ENCODE data around the gene PRDM15. TPM values are rescaled to one million over a fixed set of nuclear protein-coding genes. Genes with fewer than 3 reads are reported as not detected.

Gene PRDM15
- total RNA-seq, 1 donor from 2014 or later: 20.5 TPM

DNA sequence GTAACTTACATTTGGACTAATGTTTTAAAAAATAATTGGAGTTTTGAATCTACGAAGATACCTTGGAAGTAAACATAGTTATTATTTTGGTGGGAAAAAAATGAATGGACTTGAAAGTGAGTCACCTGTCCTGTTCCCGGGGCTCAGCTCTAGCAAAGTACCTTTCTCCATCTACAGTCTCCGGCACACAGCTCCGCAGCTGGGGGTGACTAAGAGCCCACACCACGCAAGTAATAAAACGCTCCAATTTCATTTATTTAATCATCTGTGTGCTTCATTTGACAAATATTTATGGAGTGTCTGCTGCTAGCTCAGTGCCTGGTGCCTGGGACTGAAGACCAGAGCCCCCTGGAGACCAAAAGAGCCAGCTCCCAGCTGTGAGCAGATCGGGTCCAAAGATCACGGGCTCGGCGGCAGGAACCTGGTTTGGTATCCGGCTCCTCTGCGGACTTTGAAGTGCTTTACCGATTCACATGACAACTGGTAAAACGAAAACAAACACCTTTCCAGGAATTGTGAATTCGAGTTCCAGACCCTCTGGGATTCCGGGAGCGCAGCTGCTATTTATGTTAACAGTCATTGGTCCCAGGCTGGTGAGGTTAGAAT is 110.6 kb downstream of the PRDM15 start:
- Histone ChIP-seq H3K4me1 (peaks cover 0 to 11% of the 10 kb centered on the region in 2 donors), H3K36me3 (no peaks in the 10 kb centered on the region), H3K27ac (peak overlapping the region; percentile 74 to 83), H3K4me3 (peak overlapping the region; percentile 58 to 60), H3K27me3 (no peaks in the 10 kb centered on the region), H3K9me3 (no peaks in the 10 kb centered on the region)
- peak in 1 of 2 donors; percentile 74 for DNase-seq (ENCODE audit: low spot score in 2 of 2)
- intact Hi-C loops (cut with DNase I): loop anchor here (2.0 to 10.0 kb wide), 4 partner anchors 42 to 1956 kb away; partner anchors contain the start of gene BACE2
- TF ChIP-seq, protein P1, sequence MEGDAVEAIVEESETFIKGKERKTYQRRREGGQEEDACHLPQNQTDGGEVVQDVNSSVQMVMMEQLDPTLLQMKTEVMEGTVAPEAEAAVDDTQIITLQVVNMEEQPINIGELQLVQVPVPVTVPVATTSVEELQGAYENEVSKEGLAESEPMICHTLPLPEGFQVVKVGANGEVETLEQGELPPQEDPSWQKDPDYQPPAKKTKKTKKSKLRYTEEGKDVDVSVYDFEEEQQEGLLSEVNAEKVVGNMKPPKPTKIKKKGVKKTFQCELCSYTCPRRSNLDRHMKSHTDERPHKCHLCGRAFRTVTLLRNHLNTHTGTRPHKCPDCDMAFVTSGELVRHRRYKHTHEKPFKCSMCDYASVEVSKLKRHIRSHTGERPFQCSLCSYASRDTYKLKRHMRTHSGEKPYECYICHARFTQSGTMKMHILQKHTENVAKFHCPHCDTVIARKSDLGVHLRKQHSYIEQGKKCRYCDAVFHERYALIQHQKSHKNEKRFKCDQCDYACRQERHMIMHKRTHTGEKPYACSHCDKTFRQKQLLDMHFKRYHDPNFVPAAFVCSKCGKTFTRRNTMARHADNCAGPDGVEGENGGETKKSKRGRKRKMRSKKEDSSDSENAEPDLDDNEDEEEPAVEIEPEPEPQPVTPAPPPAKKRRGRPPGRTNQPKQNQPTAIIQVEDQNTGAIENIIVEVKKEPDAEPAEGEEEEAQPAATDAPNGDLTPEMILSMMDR (IDR thresholded peaks at IDR 0.05): peak in 2 of 3 experiments; percentile 15 to 28

DNA sequence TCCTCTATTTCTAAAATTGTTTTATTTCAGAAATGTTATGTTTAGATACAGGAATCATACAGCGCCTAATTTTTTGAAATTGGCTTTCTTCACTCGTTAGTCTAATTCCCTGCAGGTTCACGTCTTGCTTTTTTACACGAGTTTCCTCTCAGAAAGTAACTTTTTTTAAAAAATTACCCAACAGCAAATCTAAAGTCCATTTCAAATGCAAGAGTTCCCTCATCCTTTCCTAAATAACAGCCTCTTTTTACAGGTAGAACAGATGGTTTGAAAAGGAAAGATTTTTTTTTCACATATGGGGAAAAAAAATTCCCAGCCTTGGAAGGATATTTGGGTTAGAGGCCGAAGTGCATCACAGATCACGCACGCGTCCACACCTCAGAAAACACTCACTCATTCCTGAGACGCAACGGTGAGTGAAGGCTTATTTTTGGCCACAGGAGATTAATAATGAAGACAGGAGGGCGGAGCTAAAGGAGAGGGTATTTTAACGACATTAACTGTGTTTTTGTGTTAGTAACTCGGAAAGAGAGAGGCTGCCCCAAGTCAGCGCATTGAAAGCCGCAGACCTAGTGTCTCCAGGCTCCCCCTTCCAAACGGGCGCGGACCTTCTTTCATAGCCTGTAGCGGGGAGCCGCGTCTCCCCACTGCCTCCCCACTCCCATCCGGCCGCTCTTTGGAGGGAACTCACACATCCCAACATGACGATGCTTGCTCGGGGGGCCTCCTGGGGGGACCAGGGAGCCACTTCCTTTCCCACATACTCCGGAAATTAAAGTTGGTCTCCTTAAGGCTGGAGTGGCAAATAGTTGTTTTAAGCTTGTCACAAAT is 111.3 kb downstream of the PRDM15 start:
- H3K27ac ChIP-seq: peak overlapping the region; percentile 74 to 83
- H3K4me1 ChIP-seq: peaks cover 0 to 11% of the 10 kb centered on the region in 2 donors
- no peaks in the 10 kb centered on the region for H3K9me3 ChIP-seq
- H3K36me3 ChIP-seq: no peaks in the 10 kb centered on the region
- intact Hi-C loops (cut with DNase I): loop anchor here (1.0 to 10.0 kb wide), 6 partner anchors 41 to 1957 kb away; partner anchors contain the start of gene BACE2
- peak overlapping the region; percentile 58 to 60 for H3K4me3 ChIP-seq
- peak in 1 of 2 donors; percentile 70 for DNase-seq (ENCODE audit: low spot score in 2 of 2)
- TF ChIP-seq, protein P1 (IDR thresholded peaks at IDR 0.05): no peak
- no peaks in the 10 kb centered on the region for H3K27me3 ChIP-seq

DNA sequence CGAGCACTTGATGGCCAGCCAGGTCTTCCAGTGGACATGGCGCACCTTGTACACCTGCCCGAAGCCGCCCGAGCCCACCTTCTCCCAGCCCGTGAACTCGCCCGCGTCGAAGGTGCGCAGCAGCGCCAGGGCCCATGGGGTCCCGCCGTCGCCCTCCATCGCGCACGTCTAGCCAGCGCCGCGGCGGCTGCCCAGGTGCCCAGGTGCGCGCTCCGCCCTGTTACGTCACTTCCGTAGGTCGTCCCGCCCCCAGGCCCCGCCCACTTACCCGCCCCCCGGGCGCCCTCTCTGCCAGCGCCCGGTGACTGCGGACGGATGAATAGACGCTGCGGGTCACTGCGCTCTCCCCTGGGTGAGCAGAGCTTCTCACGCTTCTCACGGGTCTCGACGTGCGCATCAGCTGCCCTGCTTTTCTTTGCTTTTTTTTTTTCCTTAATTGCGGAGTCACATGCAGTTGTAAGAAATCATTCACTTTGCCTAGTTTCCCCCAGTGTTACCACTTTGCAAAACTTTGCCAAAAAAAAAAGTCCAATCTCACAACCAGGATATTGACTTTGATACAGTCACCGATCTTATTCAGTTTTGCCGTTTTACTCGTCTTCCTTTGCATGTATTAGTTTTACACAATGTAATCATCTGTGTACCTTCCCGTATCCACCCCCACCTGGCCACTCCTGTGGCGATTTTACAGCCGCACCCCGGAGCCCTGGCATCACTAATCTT is 112.1 kb downstream of the PRDM15 start, which contains the start of gene RIPK4:
TSS of gene RIPK4 (minus strand) at position 170 of the 723 bp plus-strand sequence. CDS start at position 159, 11 bp downstream.
- Histone ChIP-seq H3K9me3 (no peaks in the 10 kb centered on the region), H3K4me1 (peaks cover 2 to 16% of the 10 kb centered on the region in 2 donors), H3K36me3 (no peaks in the 10 kb centered on the region), H3K4me3 (peak within 1 kb of the TSS; percentile 58 to 60), H3K27ac (peak within 1 kb of the TSS; percentile 74 to 83), H3K27me3 (no peaks in the 10 kb centered on the region)
- TF ChIP-seq, protein P1 (IDR thresholded peaks at IDR 0.05): no peak
- intact Hi-C loops (cut with DNase I): loop anchor here (1.0 to 10.0 kb wide), 5 partner anchors 104 to 1958 kb away; partner anchors contain the start of gene BACE2
- DNase-seq (ENCODE audit: low spot score in 2 of 2): peak in 1 of 2 donors; percentile 79

DNA sequence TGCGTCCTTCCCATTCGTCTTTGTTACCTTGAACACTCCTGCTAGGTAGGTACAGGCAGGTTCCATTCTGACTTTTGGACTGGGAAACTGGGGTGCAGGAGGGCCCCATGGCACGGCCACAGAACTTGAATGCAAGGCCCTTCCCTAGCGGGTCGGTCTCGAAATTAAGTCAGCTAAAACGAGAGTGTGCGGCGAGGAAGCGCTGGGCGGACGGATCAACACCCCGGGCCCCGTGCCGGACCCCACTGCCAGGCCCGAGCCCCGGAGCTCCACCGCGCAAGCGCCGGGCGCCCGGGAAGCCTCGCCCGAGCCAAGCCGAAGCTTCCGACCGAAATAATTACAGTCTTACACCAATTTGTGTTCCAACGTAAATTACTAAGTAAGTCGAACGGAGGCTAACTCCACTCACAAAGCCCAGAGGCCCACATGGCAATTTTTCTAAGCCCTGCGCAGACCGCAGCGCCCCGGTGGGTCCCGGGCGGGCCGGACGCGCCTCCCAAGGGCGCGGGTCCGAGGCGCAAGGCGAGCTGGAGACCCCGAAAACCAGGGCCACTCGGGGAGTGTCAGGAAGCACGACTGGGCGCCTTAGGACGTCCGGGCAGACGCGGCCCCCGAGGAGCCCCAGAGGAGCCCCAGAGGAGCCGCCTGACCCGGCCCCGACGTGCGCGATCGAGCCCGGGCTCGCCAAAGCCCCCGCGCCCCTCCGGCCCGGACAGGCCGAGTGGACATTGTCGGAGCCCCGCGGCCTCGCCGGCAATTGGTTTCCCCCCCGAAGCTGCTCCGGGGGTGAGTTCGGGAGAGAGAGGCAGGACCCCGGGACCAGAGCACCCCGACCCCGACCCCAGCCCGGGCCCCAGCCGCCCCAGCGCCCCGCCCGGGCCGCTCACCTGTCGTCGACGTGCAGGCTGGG is 112.9 kb downstream of the PRDM15 start:
- Histone ChIP-seq H3K4me3 (peak overlapping the region; percentile 58 to 60), H3K36me3 (no peaks in the 10 kb centered on the region), H3K4me1 (peaks cover 5 to 19% of the 10 kb centered on the region in 2 donors), H3K9me3 (no peaks in the 10 kb centered on the region), H3K27me3 (no peaks in the 10 kb centered on the region), H3K27ac (peak overlapping the region; percentile 65 to 68)
- TF ChIP-seq, protein P1 (IDR thresholded peaks at IDR 0.05): no peak
- DNase-seq (ENCODE audit: low spot score in 2 of 2): peak in 1 of 2 donors; percentile 63
- intact Hi-C loops (cut with DNase I): loop anchor here (2.0 to 10.0 kb wide), 4 partner anchors 103 to 1959 kb away; partner anchors contain the start of gene BACE2

All from ascending aorta (tissue), 2 donors.